ENCODE data around the gene CRYBG3.

The CRYBG3 gene

GRCh38 chr3:97970156-97970555 lies 148.3 kb downstream of the CRYBG3 start:
- in situ Hi-C loops (cut with HindIII; ENCODE audit: low sequenced_read_pairs), result no loop called here

- in situ Hi-C loops (cut with HindIII; ENCODE audit: low sequenced_read_pairs), result no loop called here
Measured at GRCh38 chr3:97970956-97971620, 149.3 kb downstream of the CRYBG3 start.

GRCh38 chr3:97971679-97972567 lies 150.1 kb downstream of the CRYBG3 start, which contains the start of gene RIOX2:
Gene RIOX2 (minus strand): TSS chr3:97972431. CDS start chr3:97967593, 4,838 bp downstream.
- in situ Hi-C loops (cut with HindIII; ENCODE audit: low sequenced_read_pairs), result no loop called here

DNA sequence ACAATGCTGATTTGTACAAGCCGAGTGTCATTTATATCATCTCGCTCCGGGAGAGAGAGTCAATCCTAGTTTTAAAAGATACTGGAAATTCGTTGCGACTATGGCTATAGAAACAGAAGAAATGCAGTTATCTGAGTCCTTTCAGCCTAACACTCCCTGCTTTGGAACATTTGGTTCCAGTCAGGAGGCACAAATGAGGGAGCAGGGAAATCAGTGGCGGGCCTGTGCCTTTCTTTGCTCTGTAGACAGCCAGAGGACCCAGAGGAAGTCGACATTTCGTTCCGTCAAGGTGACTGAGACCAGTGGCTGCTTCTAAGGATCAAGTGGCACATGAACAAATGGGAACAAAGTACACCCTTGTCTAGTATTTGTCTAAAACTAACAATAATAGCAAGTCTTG lies 151.2 kb downstream of the CRYBG3 start:
- in situ Hi-C loops (cut with HindIII; ENCODE audit: low sequenced_read_pairs), result no loop called here

GRCh38 chr3:97974996-97975395 lies 153.2 kb downstream of the CRYBG3 start:
- in situ Hi-C loops (cut with HindIII; ENCODE audit: low sequenced_read_pairs), result no loop called here

- in situ Hi-C loops (cut with HindIII; ENCODE audit: low sequenced_read_pairs), result no loop called here
Measured at GRCh38 chr3:97975466-97975865, 153.7 kb downstream of the CRYBG3 start.

GRCh38 chr3:97979610-97980009 lies 157.8 kb downstream of the CRYBG3 start:
- in situ Hi-C loops (cut with HindIII; ENCODE audit: low sequenced_read_pairs), result no loop called here

DNA sequence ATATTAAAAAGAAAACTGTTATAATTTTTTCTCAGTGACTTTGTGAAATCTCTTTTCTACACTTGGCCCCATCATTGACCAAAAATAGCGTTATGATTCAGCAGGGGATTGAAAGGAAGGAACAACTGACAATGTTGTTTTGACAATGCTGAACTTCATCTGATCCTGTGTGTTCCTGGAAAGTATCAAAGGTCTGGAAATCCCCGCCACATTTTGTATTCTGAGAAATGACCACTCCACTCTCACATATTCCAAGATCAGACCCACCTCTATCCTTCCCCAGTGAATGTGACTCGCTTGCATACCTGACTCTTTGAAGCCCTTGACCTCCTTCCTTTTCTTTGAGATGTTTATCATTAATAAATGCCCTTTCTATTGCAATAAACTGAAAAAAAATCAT lies 160.1 kb downstream of the CRYBG3 start:
- in situ Hi-C loops (cut with HindIII; ENCODE audit: low sequenced_read_pairs), result no loop called here

DNA sequence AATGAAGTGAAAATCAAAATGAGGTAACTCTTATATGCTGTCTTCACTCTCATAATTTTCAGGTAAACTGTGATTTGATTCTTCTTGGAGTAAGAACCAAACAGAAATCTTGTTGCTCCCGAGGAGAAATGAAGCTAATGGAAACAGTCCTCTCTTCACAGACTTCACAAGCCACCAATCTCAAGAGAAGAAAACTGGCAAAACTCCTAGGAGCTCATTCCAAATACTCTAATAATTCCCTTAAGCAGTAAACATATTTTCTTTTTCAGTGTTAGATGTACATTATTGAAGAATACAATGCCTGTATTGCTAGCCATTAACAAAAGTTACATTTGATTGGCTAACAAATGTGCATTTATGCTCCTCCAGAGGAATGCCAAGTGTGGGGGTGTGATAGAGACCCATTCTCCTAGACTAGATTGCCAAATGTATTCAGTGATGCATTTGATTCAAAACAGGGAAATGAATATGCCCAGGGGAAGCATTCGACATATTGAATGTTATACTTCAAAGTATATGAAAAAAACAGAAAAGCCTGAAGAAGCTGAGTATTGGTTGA lies 162.2 kb downstream of the CRYBG3 start:
- in situ Hi-C loops (cut with HindIII; ENCODE audit: low sequenced_read_pairs), result no loop called here

DNA sequence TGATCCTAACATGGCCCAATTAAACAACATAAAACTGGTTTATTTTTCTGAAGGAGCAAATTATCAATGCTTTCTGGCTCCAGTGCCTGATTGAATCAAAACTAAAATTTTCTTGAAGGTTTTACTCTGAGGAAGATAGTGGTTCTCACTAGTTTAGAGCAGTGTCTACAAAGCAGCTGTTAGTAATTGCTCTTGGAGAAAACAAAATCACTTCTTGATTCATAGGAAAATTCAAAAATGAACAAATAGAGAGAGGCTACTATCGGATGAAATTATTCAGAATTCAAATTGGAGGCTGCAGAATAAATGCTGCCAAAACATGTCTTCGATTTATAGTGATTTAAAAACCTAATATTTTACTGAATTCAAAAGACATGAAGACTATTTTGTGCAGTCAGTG lies 165.5 kb downstream of the CRYBG3 start:
- in situ Hi-C loops (cut with HindIII; ENCODE audit: low sequenced_read_pairs), result no loop called here

GRCh38 chr3:97988784-97989568 lies 167.2 kb downstream of the CRYBG3 start:
- in situ Hi-C loops (cut with HindIII; ENCODE audit: low sequenced_read_pairs), result no loop called here

GRCh38 chr3:97990624-97991292 lies 168.9 kb downstream of the CRYBG3 start:
- in situ Hi-C loops (cut with HindIII; ENCODE audit: low sequenced_read_pairs), result no loop called here

- in situ Hi-C loops (cut with HindIII; ENCODE audit: low sequenced_read_pairs), result no loop called here
Measured at GRCh38 chr3:97991293-97991682, 169.5 kb downstream of the CRYBG3 start.

DNA sequence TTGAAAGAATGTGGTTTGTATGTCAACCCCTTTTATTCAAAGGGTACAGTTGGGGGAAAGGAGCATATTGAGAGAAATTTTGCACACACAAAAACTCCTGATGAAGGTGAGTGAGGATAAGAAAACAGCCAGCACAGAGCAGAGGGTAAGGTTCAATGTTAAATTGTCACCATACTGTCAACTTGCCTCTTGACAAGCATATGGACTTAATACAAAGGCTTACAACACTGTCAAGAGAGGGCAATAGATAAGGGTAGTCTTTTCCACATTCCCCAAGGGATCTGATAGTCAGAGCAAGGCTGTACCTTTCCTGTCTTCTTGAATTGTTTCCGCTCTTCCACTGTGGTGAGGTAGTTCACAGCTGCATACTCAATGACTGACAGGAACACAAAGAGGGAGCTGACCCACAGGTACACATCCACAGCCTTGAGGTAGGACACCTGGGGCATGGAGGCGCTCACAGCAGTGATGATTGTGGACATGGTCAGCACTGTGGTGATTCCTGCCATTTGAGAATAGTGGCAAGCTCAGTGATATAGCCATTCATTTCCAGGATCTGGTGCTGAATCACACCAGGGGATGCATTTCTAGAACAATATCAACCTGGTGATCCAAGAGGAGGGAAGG lies 170.8 kb downstream of the CRYBG3 start:
- in situ Hi-C loops (cut with HindIII; ENCODE audit: low sequenced_read_pairs), result no loop called here

- in situ Hi-C loops (cut with HindIII; ENCODE audit: low sequenced_read_pairs), result no loop called here
Measured at GRCh38 chr3:97993526-97993925, 171.7 kb downstream of the CRYBG3 start.

- in situ Hi-C loops (cut with HindIII; ENCODE audit: low sequenced_read_pairs), result no loop called here
Measured at GRCh38 chr3:97994328-97994945, 172.6 kb downstream of the CRYBG3 start.

All from DLD1 (cell line).